GM19463 (cell line): ENCODE measurements around the gene TMEM147.

Experiments
- ATAC-seq: cut with Tn5 transposase; IDR thresholded peaks from one replicate; pipeline ENCODE4 v1.9.1; 2021; ENCODE audit warnings: mild to moderate bottlenecking, moderate library complexity; ENCODE audit not compliant: unreplicated experiment

TMEM147 gene

GRCh38 chr19:35545855-35546381 lies 492 bp downstream of the TMEM147 start:
- ATAC-seq = peak; percentile 54

GRCh38 chr19:35546532-35546931 lies 1.1 kb downstream of the TMEM147 start:
- no peak for ATAC-seq

GRCh38 chr19:35549174-35549788 lies 3.9 kb downstream of the TMEM147 start:
- ATAC-seq = no peak

DNA sequence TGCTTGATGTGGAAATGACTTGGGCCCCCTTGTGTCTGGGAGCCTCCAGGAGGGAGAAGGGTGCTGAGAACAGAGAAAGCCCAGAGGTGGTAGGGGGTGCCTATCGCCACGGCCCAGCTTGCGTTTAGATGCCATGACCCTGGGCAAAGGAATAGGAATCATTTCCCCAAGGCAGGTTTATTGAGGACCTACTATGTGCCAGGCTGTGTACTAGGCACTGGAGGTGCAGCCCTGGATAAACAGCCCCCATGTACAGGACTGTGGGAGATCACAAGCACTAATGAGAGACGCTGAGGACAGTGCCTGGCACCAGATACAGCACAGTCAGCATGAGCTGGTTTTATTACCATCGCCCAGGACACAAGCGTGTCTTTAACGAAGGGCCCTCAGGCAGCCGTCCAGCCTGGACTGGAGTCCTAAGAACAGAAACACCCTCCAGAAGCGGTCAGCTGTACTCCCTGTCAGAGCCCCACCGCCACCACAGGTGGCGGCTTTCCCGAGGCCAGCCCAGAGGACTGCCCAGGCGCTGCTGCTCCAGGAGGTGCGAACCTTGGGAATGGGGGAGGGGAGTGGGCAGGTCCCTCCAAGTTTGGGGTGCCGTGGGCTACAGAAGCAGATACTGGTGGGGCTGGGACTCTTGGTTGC lies 4.6 kb downstream of the TMEM147 start:
- ATAC-seq = no peak

DNA sequence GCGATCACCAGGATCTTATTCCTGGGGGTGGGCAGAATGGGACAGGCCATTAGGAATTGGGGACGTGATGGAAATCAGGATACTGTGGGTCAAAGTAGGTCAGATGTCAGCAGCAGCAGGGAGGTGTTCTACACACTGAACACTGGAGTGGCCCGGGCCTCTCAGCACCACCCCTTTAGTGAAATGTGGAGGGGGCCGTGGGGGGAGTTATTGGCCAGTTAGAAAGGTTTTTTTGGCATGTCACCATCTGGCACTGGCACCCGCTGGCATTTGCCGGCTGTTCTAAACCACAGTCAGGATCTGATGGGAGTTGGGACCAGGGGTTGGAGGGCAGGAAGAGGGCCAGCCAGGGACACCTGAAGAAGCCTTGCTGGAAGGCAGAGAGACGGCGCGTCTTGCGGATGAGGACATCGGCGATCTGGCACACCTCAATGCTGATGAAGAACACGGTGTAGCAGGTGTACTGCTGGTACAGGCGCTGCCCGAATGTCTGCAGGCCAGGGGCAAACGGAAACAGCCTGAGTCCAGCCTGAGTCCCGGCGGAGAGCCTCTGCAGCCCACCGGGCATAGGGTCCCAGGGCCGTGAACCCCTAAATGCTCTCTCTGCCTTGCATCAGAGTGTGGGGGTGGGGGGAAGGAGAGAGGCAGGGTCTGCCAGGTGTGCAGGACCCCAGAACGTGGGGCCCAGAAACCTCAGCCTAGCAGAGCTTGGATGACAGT lies 5.8 kb downstream of the TMEM147 start:
- no peak for ATAC-seq

GRCh38 chr19:35552534-35553384 lies 7.3 kb downstream of the TMEM147 start:
- ATAC-seq = no peak

GRCh38 chr19:35553385-35554000 lies 8.1 kb downstream of the TMEM147 start:
- no peak for ATAC-seq

- no peak for ATAC-seq
These were observed 8.7 kb downstream of the TMEM147 start for GRCh38 chr19:35554076-35554475.

DNA sequence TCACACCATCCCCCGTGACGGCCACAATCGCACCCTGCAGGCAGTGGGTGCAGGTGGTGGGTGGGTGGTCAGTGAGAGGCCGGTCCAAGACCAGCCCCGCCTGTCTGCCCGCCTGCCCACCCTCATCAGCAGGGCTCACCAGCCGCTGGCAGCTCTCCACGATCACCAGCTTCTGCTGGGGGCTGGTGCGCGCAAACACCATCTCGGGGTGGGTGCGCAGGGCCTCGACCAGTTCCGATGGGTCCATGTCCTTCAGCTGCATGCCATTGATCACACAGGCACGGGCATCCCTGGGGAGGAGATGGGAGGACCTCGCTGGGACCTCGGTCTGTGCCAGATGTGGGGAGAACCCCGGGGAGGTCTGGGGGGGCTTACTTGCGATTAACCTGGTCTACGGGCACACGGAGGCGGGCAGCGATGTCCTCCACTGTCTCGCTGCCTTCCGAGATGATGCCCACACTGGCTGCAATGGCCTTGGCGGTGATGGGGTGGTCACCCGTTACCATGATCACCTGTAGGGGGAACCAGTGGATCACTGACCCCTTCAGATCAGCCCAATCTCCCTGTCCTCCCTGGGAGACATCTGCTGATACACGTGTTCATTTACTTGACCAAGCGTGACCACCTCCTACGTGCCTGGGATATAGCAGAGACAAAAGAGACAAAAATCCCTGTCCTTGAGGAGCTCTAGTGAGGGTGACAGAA lies 10.0 kb downstream of the TMEM147 start:
- ATAC-seq = no peak

DNA sequence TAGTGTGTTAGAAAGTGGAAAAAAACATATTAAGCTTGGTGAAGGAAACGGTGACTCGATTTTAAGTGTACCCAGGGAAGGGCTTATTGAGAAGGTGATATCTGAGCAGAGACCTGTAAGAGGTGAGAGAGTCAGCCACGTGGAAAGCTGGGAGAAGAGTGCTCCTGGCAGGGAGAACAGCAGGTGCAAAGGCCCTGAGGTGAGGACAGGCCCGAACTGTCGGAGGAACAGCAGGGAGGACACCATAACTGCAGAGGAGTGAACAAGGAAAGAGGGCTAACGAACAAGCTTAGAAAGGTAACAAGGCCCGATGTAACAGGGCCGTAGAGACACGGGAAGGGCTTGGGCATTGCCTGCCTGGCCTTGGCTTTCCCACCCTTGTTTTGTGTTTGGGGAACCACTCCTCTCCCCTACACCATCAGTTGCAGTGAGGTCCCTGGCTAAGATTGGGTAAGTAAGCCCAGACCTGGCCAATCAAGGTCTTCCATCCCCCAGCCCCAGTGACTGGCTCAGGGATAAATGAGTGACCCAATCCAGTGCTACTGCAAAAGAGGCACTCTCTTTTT lies 10.7 kb downstream of the TMEM147 start:
- ATAC-seq = no peak

DNA sequence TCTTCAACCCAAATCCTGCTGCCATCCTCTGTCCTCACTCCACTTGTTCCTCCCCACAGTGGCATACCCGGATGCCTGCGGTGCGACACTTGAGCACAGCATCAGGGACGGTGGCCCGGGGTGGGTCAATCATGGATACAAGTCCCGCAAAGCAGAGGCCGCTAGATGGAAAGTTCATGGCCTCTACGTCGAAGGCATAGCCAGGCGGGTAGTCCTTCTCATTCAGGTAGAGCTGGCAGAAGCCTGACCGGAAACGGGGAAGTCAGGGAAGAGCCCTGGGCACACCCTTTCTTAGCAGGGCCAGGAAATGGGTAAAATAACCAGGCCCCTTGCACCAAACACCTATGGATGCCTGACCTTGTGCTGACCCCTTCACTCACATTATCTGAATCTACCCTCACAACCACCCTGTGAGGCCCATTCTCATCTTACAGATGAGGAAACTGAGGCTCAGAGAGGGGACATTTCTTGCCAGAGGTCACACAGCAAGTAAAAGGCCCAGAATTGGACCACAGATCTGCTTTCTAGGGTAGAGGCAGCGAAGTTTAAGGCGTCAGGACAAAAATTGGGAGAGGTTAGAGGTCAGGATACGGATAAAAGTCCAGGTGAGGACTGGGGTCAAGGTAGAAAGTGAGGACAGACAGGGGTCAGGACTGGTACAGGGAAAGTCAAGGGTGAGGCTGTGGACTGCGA lies 11.6 kb downstream of the TMEM147 start:
- no peak for ATAC-seq

- no peak for ATAC-seq
These were observed 12.3 kb downstream of the TMEM147 start for GRCh38 chr19:35557539-35558399.

DNA sequence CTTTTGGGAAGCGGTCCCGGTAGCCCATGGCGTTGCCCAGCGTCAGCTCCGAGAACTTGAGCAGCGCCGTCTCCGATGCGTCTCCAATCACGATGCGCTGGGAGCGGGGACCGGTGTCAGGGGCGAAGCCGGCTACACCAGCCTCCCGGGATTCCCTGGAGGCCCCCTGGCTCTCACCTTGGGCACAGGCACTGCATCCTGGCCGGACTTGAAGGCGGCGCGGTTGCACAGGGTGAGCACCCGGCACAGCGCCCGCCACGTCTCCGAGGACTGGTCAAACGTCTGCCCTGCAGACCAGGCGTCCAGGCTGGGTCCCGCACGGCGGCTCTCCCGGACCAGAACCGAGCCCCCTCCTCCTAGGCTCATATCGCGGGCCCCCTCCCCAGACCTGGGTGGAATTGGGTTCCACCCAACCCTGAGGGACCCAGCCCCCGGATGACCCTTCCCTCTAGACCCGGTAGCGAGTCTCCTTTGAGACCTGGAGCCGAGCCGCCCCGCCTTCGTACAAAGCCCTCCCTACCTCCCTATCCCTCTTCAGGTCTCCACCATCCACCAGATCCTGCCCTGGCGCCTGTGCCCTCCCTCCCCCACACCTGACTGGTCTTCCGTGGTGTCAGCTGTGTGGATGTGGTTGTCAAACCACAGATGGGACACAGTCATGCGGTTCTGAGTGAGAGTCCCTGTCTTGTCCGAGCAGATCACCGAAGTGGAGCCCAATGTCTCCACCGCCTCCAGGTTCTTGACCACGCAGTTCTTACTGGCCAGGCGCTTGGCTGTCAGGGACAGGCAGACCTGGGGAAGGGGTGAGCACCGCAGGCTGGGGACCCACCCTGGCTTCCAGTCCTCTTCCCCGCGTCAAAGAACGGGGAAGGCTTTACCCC lies 13.2 kb downstream of the TMEM147 start:
- ATAC-seq = no peak

DNA sequence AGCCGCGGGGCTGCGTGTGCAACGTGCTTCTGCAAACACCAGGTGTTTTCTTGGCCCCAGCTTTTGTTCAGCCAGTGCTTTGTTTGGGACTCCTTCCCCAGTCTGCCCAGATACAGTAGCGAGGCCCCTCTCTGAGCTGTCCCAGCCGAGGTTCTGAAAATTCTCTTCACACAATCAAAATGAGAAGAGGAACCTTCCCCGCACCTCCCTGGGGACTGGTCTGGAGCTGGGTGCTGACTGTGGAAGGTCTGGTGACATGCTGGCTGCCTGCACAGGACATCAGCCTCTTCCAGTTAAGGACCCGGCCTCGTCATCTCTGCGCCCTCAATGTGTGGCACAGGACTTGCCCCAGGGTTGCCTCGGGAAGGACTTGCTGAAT lies 13.8 kb downstream of the TMEM147 start:
- ATAC-seq = no peak

DNA sequence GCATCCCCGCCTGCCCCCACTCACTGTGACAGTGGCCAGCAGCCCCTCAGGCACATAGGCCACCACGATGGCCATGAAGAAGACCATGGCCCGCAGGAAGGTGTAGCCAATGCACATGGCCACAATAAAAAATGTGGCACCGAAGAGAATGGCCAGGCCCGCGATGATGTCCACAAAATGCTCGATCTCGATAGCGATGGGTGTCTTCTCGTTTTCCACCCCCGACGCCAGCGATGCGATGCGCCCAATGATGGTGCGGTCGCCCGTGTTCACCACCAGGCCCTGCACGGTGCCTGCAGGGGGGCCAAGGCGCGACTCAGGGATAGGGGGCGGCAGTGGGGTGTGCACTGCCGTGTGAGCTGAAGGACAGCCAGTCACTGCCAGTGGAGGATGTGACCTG lies 14.4 kb downstream of the TMEM147 start:
- no peak for ATAC-seq

- ATAC-seq = no peak
These were observed 14.8 kb downstream of the TMEM147 start for GRCh38 chr19:35560271-35560670.

DNA sequence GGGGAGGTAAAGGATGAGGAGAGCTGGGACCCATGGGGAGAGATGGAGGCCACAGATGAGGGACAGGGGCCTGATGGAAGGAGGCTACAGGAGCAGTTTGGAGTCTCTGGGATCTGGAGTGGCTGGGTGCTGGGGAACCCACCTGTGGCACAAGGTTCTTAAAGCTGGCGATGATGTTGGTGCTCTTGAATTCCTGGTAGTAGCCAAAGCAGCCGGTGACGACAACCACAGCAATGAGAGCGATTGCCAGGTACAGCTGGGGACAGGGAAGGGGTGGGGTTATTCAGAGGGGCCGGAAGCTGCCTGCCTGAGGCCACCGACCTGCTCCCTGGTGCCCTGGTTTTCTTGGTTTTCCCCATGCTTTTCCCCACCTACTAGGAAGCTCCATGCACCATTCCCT lies 15.3 kb downstream of the TMEM147 start:
- ATAC-seq = no peak
